Measurements from ENCODE around the gene DNAJA4. TPM values are rescaled to one million over a fixed set of nuclear protein-coding genes. Genes with fewer than 3 reads are reported as not detected.
A peak's percentile ranks its signal among the peaks of the same experiment; 100 is the strongest.

The DNAJA4 gene
- total and polyA plus RNA-seq, 2 experiments from 2014 or later = 5.0 to 12.5 TPM

GRCh38 chr15:78312957-78313356 is 48.6 kb downstream of the DNAJA4 start:
- 0 out of 2 replicates have a peak overlapping the region, but pooled peaks have one; percentile 88 for H2AFZ ChIP-seq
- H3F3A ChIP-seq (replicated peaks; ENCODE audit: low read depth) = peaks cover 11% of the 10 kb centered on the region; the same call in 1 of the 2 replicates
- TF ChIP-seq CREB1 (CRISPR knock-in tag; IDR thresholded peaks at IDR 0.05; ENCODE audit: low read depth) (no peak), REST (IDR thresholded peaks at IDR 0.05; ENCODE audit: unreplicated experiment) (no peak), ZNF114 (CRISPR knock-in tag; IDR thresholded peaks at IDR 0.05) (no peak), STAT1 (IDR thresholded peaks at IDR 0.05; ENCODE audit: unreplicated experiment) (no peak)
- ATAC-seq = no peak
- H3K9me2 ChIP-seq (ENCODE audit: insufficient read depth) = no peaks in the 10 kb centered on the region
- Mint-ChIP-seq H3K4me3 (no peak overlapping the region), H3K27me3 (ENCODE audit: insufficient read depth, low read depth, poor library complexity) (peaks cover 18% of the 10 kb centered on the region), H3K36me3 (ENCODE audit: low read depth) (no peaks in the 10 kb centered on the region), H3K9me3 (no peaks in the 10 kb centered on the region; the same call in 2 of the 3 replicates), H3K27ac (peak overlapping the region; percentile 8; the same call in 1 of the 2 replicates), H3K4me1 (peaks cover 34% of the 10 kb centered on the region)
- no peak for DNase-seq (ENCODE audit: low spot score)
- no peak overlapping the region for H3K4me2 ChIP-seq
- H3K4me1 ChIP-seq (ENCODE audit: insufficient read depth) = peaks cover 15% of the 10 kb centered on the region
- H4K20me1 ChIP-seq (replicated peaks; ENCODE audit: insufficient read depth) = no peaks in the 10 kb centered on the region
- H3K27ac ChIP-seq (ENCODE audit: low read depth) = no peak overlapping the region
- no peaks in the 10 kb centered on the region for H3K27me3 ChIP-seq (ENCODE audit: insufficient read depth)
- H3K79me2 ChIP-seq (replicated peaks; ENCODE audit: insufficient read depth) = no peaks in the 10 kb centered on the region
- H3K36me3 ChIP-seq (ENCODE audit: insufficient read depth) = no peaks in the 10 kb centered on the region
- H3K4me3 ChIP-seq = no peak overlapping the region

- no peaks in the 10 kb centered on the region for H4K20me1 ChIP-seq (replicated peaks; ENCODE audit: insufficient read depth)
- no peaks in the 10 kb centered on the region for H3K27me3 ChIP-seq (ENCODE audit: insufficient read depth)
- no peak overlapping the region for H3K4me2 ChIP-seq
- H3K4me1 Mint-ChIP-seq = peaks cover 33% of the 10 kb centered on the region
- no peak overlapping the region for H3K27ac Mint-ChIP-seq
- no peak overlapping the region for H3K4me3 ChIP-seq
- no peaks in the 10 kb centered on the region for H3K36me3 ChIP-seq (ENCODE audit: insufficient read depth)
- no peaks in the 10 kb centered on the region for H3K79me2 ChIP-seq (replicated peaks; ENCODE audit: insufficient read depth)
- H3K27ac ChIP-seq (ENCODE audit: low read depth) = no peak overlapping the region
- peaks cover 15% of the 10 kb centered on the region for H3K4me1 ChIP-seq (ENCODE audit: insufficient read depth)
- H3K4me3 Mint-ChIP-seq = no peak overlapping the region
- H3K9me3 Mint-ChIP-seq = no peaks in the 10 kb centered on the region; the same call in 2 of the 3 replicates
- no peak for ATAC-seq
- H2AFZ ChIP-seq = no peak overlapping the region
- no peaks in the 10 kb centered on the region for H3K9me2 ChIP-seq (ENCODE audit: insufficient read depth)
- H3F3A ChIP-seq (replicated peaks; ENCODE audit: low read depth) = peaks cover 11% of the 10 kb centered on the region; the same call in 1 of the 2 replicates
- H3K36me3 Mint-ChIP-seq (ENCODE audit: low read depth) = no peaks in the 10 kb centered on the region
- no peak for DNase-seq (ENCODE audit: low spot score)
- H3K27me3 Mint-ChIP-seq (ENCODE audit: insufficient read depth, low read depth, poor library complexity) = peaks cover 14% of the 10 kb centered on the region
- TF ChIP-seq CTCF (conservative IDR thresholded peaks at IDR 0.05; ENCODE audit: low read depth in 2 of 2) (no peak), ZNF114 (CRISPR knock-in tag; IDR thresholded peaks at IDR 0.05) (no peak), ZNF331 (CRISPR knock-in tag; IDR thresholded peaks at IDR 0.05; ENCODE audit: low read depth) (no peak), JUNB (IDR thresholded peaks at IDR 0.05; ENCODE audit: unreplicated experiment) (no peak), CREB1 (CRISPR knock-in tag; IDR thresholded peaks at IDR 0.05; ENCODE audit: low read depth) (no peak), EZH2 (IDR thresholded peaks at IDR 0.05; ENCODE audit: low read depth, unreplicated experiment) (no peak), ZNF462 (CRISPR knock-in tag; IDR thresholded peaks at IDR 0.05) (no peak)
Measured at GRCh38 chr15:78313383-78313782, 49.0 kb downstream of the DNAJA4 start.
